GM21576 (cell line): ENCODE data around the gene MRPL40.
"Not testable (repeated sequence)": the region's sequence is repeated elsewhere in the genome, so short reads cannot be mapped to it uniquely, and the experiment has no call there.

Source experiments
- ATAC-seq: cut with Tn5 transposase; IDR thresholded peaks from one replicate; pipeline ENCODE4 v1.9.1; 2021; ENCODE audit warnings: mild to moderate bottlenecking, moderate library complexity; ENCODE audit not compliant: unreplicated experiment

MRPL40 gene

GRCh38 chr22:19438298-19438697, 6.0 kb downstream of the MRPL40 start:
- ATAC-seq = no peak

DNA sequence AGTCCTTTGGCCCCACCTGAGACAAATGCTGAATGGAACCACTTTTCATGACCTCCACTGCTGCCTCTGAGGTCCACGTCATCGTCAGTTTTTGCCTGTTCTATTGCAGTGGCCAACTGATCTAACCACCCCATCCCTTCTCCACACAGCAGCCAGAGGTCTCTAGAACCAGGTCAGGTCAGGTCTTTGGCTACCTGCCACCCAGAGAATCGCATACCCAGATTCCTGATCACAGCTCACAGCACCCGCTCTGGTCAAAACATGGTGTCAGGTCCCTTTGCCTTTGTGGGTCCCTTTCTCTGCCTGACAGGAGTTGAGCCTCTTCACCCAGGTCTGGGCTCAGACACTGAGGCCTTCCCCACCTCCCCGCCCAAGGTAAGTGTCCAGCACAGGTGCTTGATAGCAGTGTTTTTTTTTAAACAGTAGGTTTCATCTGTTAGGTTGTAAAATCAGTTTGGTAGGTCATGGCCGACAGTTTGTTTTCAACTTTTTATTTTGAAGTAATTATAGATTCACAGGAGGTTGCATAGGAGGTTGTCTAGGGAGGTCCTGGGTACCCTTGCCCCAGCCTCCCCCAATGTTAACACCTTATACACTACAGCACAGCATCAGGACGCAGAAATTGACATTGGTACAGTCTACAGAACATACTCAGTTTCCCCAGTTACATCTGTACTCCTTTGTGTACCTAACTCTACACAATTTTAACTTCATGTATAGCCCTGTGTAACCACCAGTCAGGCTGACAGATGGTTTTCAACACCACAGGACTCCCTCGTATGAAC, 8.3 kb downstream of the MRPL40 start:
- ATAC-seq = no peak

GRCh38 chr22:19442166-19442565, 9.8 kb downstream of the MRPL40 start:
- no peak for ATAC-seq

DNA sequence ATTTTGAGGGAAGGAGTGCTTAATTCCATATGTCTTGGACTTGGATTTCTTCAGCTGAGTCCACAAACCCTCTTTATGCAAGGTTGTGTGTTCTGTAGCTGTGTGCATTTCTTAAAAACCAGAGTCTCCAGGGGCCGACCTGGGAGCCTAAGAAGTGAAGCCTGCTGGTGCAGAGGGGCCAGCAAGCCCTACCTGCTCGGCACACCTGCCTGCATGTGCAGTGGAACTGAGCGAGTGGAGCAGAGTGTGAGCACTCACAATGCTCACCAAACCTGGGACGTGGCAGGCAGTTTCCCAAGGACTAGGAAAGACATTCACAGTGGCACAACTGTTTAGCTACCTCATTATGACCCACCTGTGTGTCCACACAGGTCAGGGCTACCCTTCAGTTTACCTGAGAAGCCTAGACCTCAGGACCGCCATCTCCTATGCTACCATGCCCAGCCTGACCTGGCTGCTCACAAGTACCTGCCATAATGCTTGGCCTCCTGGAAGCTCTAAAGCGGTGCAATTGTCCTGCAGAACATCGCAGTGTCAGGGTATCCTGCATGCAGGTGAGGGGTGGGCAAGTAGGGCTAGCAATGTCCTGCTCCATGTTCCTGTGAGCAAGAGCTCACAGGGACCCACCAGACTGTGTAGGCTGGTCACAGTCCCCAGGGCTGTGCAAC, 11.3 kb downstream of the MRPL40 start:
- ATAC-seq = no peak

DNA sequence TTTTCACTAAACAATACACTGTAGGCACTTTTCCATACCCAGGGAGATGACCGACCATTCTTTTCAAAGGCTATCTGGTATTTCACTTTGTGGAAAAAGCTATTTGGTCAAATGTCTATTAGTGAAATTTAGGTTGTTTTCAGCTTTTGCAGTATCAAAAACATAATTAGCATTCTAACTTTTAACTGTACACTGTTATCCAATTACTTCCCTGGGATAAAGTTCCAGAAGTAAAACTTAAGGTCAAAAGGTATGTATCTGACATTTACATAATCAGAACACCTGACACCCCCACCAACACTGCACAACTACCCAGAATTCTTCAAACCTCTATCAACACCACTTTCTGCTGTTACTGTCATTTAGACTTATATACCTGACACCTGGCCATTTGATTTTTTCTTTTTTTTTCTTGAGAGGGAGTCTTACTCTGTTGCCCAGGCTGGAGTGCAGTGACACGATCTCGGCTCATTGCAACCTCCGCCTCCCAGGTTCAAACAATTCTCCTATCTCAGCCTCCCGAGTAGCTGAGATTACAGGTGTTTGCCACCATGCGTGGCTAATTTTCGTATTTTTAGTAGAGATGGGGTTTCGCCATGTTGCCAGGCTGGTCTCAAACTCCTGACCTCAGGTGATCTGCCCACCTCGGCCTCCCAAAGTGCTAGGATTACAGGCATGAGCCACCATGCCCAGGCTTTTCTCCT, 13.1 kb downstream of the MRPL40 start:
- ATAC-seq = not testable (repeated sequence)

- ATAC-seq = no peak
These were observed 14.4 kb downstream of the MRPL40 start for GRCh38 chr22:19446603-19447329.

GRCh38 chr22:19447330-19448075, 15.2 kb downstream of the MRPL40 start, which contains the start of gene C22orf39:
C22orf39 (minus strand) TSS chr22:19447711; CDS start chr22:19447688, 23 bp downstream.
- ATAC-seq = peak; percentile 73

GRCh38 chr22:19448076-19448607, 15.8 kb downstream of the MRPL40 start:
- no peak for ATAC-seq

- no peak for ATAC-seq
These were observed 16.5 kb downstream of the MRPL40 start for GRCh38 chr22:19448739-19449421.

- ATAC-seq = no peak
These were observed 17.1 kb downstream of the MRPL40 start for GRCh38 chr22:19449422-19449767.

DNA sequence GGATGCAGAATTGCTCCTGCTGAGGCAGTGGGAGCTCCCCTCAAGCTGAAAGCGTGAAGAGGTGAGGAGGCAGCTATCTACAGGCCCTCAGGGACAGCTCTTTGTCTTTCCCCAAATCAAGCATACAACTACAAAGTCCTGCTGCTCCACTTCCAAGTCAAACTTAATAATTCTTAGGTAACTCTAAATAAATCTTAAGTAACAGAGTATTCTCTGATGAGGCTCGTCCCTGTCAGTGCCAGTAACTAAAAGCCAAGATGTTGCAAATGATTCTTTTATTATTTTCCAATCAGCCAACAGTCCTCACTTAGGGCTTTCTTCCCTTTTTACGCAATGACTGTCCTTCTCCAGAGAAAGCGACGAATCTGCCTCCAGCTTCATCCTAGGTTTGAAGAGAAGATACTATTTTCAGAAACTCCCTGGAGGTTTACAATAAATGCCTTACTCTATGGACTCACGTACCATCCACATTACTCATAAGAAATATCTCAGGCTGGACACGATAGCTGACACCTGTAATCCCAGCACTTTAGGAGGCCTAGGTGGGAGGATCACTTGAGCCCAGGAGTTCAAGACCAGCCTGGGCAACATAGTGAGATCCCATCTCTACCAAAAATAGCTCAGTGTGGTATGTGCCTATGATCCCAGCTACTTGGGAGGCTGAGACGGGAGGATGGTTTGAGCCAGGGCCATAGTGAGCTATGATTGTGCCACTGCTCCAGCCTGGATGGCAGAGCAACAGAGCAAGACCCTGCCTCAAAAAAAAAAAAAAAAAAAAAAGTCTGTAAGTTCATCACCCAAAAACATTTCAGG, 18.2 kb downstream of the MRPL40 start:
- no peak for ATAC-seq

- ATAC-seq = no peak
These were observed 19.2 kb downstream of the MRPL40 start for GRCh38 chr22:19451570-19451969.

DNA sequence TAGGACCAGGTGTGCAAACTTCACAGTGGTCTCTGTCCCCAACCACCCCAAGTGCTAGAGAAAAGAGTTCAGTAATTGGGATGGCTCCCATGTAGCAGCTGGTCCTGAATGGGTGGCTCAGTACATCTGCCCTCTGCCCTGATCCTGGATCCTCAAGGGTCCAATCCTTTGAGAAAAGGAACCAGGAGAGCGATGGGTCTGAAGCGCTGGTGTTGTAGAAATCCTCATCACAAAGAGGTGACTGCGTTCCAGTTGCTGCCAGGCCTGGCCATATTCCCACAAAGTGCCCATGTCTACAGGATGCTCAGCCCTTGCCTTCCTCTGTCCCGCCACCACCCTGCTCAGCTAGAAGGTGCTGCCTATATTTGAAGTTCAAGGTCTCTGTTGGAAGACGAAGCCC, 21.4 kb downstream of the MRPL40 start:
- ATAC-seq = no peak

- ATAC-seq = no peak
These were observed 21.8 kb downstream of the MRPL40 start for GRCh38 chr22:19454156-19454555.

DNA sequence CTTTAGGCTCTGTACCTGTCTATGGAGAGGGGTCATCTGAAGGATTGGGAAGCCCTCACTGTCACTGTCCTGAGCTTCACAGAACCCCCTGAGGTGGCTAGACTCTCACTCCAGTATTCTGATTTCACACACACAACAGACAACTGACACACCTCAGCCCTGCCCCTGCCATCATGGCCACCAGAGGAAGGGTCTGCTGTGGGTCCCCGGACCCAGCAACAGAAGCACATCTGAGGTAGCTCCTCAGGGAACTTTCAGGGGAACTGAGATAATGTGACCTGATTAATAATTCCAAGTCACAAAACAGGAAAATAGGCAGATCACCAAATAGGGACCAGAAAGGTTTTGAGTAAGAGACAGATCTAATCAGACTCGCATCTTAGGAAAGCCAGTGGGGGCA, 22.7 kb downstream of the MRPL40 start:
- ATAC-seq = no peak

GRCh38 chr22:19455585-19456370, 23.4 kb downstream of the MRPL40 start:
- ATAC-seq = no peak

DNA sequence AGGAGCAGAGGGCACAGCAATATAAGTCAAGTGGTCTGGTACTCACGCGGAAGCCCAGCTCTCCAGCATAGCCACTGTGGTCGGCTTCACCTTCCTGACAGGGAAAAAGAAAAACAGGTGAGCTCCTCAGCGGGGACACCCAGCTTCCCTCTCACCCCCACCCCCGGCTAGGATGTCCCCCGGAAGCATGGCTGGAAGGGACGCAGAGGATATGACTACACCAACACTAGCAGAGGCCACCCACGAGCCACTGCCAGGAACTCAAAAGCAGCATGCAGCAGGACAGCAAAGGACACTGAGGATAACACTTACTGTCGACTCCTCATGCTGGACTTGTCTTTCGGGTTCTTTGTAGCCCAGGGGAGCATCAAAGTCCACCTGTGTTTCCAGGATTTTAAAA, 24.2 kb downstream of the MRPL40 start:
- ATAC-seq = no peak

GRCh38 chr22:19457828-19458428, 25.6 kb downstream of the MRPL40 start:
- no peak for ATAC-seq
